Measurements from ENCODE around the gene PARVA.

DNA sequence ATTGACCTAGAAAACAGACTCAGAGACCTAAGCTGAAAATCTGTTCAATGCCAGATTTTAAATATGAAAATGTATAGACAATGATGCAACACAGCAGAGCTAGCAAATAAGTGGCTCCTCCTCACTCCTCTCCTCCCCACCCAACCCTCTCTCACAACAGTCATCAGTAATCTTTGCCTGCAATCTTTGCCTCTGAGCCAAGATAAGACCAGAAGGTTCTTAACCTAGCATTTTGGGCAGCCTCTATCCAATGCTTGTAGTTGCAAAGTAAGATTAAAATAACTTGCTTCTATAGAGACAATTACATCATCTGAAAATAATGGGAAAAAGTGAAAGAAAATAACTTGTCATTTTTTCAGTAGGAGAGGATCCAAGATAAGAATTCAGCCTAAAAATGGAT, 117.3 kb downstream of the PARVA start:
- TF ChIP-seq, protein P1, sequence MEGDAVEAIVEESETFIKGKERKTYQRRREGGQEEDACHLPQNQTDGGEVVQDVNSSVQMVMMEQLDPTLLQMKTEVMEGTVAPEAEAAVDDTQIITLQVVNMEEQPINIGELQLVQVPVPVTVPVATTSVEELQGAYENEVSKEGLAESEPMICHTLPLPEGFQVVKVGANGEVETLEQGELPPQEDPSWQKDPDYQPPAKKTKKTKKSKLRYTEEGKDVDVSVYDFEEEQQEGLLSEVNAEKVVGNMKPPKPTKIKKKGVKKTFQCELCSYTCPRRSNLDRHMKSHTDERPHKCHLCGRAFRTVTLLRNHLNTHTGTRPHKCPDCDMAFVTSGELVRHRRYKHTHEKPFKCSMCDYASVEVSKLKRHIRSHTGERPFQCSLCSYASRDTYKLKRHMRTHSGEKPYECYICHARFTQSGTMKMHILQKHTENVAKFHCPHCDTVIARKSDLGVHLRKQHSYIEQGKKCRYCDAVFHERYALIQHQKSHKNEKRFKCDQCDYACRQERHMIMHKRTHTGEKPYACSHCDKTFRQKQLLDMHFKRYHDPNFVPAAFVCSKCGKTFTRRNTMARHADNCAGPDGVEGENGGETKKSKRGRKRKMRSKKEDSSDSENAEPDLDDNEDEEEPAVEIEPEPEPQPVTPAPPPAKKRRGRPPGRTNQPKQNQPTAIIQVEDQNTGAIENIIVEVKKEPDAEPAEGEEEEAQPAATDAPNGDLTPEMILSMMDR (IDR thresholded peaks at IDR 0.05): no peak
- no peak for TF ChIP-seq ZFX (IDR thresholded peaks at IDR 0.05; ENCODE audit: borderline replicate concordance)
